Measurements from ENCODE around the gene LTBP3.

Gene LTBP3

DNA sequence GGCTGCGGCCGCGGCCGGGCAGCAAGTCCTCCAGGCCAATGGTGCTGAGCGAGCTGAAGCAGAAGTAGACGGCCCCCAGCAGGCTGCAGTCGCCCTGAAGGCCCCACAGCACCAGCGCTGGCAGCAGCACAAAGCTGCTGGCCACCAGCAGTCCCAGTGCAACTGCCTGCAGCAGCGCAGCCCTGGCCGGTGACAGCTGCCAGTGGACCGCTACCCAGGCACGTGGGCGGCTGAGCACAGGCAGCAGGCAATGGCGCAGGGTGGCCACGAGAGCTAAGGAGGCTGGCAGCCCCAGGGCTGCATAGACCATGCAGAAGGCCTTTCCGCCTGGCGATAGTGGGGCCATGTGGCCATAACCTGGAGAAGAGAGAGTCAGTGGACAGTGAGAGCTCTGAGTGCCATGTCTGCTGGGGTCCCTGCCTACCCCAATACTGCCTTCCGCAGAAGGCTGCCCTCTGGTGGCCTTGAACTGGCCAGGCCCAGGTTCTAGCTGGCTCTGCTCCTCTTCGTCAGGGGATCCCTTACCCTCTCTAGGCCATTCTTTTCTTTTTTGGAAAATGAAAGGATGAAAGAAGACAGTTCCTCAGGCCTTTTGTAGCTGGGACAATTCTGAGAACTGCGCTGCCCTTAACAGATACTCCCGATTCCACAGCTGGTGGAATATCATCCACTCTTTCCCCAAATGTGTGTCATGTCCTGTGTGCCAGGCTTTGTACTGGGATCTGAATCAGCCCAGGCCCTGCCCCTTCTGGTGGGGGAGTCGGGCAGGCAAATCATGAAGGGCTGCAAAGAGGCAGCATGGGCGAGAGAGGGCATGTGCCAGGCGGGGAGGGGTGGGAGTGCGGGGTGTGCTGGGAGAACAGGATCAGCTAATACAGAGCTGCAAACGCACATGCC, 35.6 kb upstream of the LTBP3 start:
- CTCF ChIA-PET = interaction anchor here (0.6 to 4.1 kb wide), 25 partner anchors 8 to 1011 kb away, joined by 3 to 46 read pairs (median 4); partner anchors contain the start of genes EHBP1L1, FAM89B, MAP3K11 and PCNX3
- TF ChIP-seq, protein P1, sequence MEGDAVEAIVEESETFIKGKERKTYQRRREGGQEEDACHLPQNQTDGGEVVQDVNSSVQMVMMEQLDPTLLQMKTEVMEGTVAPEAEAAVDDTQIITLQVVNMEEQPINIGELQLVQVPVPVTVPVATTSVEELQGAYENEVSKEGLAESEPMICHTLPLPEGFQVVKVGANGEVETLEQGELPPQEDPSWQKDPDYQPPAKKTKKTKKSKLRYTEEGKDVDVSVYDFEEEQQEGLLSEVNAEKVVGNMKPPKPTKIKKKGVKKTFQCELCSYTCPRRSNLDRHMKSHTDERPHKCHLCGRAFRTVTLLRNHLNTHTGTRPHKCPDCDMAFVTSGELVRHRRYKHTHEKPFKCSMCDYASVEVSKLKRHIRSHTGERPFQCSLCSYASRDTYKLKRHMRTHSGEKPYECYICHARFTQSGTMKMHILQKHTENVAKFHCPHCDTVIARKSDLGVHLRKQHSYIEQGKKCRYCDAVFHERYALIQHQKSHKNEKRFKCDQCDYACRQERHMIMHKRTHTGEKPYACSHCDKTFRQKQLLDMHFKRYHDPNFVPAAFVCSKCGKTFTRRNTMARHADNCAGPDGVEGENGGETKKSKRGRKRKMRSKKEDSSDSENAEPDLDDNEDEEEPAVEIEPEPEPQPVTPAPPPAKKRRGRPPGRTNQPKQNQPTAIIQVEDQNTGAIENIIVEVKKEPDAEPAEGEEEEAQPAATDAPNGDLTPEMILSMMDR (tag by site-specific recombination; IDR thresholded peaks at IDR 0.05) = peak; percentile 68
- TF ChIP-seq ZNF654 (tag by site-specific recombination; IDR thresholded peaks at IDR 0.05; ENCODE audit: low read depth) (0 out of 2 replicates have a peak, but pooled peaks have one; percentile 3), GLIS2 (tag by site-specific recombination; IDR thresholded peaks at IDR 0.05) (0 out of 2 replicates have a peak, but pooled peaks have one; percentile 17), MEIS1 (CRISPR knock-in tag; IDR thresholded peaks at IDR 0.05; ENCODE audit: borderline replicate concordance) (no peak), ZFHX2 (tag by site-specific recombination; conservative IDR thresholded peaks at IDR 0.05) (peak; percentile 18; the same call in 1 of the 2 replicates), ZNF211 (tag by site-specific recombination; IDR thresholded peaks at IDR 0.05; ENCODE audit: low read depth) (no peak)
- TF ChIP-seq, protein P2, sequence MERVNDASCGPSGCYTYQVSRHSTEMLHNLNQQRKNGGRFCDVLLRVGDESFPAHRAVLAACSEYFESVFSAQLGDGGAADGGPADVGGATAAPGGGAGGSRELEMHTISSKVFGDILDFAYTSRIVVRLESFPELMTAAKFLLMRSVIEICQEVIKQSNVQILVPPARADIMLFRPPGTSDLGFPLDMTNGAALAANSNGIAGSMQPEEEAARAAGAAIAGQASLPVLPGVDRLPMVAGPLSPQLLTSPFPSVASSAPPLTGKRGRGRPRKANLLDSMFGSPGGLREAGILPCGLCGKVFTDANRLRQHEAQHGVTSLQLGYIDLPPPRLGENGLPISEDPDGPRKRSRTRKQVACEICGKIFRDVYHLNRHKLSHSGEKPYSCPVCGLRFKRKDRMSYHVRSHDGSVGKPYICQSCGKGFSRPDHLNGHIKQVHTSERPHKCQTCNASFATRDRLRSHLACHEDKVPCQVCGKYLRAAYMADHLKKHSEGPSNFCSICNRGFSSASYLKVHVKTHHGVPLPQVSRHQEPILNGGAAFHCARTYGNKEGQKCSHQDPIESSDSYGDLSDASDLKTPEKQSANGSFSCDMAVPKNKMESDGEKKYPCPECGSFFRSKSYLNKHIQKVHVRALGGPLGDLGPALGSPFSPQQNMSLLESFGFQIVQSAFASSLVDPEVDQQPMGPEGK (tag by site-specific recombination; IDR thresholded peaks at IDR 0.05) = no peak
- TF ChIP-seq, protein P3, sequence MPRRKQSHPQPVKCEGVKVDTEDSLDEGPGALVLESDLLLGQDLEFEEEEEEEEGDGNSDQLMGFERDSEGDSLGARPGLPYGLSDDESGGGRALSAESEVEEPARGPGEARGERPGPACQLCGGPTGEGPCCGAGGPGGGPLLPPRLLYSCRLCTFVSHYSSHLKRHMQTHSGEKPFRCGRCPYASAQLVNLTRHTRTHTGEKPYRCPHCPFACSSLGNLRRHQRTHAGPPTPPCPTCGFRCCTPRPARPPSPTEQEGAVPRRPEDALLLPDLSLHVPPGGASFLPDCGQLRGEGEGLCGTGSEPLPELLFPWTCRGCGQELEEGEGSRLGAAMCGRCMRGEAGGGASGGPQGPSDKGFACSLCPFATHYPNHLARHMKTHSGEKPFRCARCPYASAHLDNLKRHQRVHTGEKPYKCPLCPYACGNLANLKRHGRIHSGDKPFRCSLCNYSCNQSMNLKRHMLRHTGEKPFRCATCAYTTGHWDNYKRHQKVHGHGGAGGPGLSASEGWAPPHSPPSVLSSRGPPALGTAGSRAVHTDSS (tag by site-specific recombination; IDR thresholded peaks at IDR 0.05) = 0 out of 2 replicates have a peak, but pooled peaks have one; percentile 24
- Histone ChIP-seq H3K27ac (ENCODE audit: extremely low read depth, low read depth, low read length) (no peak overlapping the region), H3K36me3 (ENCODE audit: control insufficient read depth in 2 of 2, insufficient read depth in 1 of 2, low read length in 2 of 2) (peaks cover 0 to 14% of the 10 kb centered on the region in 2 experiments; a peak in 1 of 3 replicates), H3K9me3 (ENCODE audit: control insufficient read depth, insufficient read depth, low read depth, low read length) (no peaks in the 10 kb centered on the region), H3K4me3 (ENCODE audit: low read depth, low read length) (no peak overlapping the region), H3K4me1 (ENCODE audit: control insufficient read depth, insufficient read depth, low read length) (no peaks in the 10 kb centered on the region)
- POLR2A ChIA-PET = interaction anchor here (1.1 to 2.0 kb wide), 5 partner anchors 9 to 119 kb away, joined by 3 to 8 read pairs (median 6); partner anchors contain the start of genes FAM89B, KAT5 and PCNX3

DNA sequence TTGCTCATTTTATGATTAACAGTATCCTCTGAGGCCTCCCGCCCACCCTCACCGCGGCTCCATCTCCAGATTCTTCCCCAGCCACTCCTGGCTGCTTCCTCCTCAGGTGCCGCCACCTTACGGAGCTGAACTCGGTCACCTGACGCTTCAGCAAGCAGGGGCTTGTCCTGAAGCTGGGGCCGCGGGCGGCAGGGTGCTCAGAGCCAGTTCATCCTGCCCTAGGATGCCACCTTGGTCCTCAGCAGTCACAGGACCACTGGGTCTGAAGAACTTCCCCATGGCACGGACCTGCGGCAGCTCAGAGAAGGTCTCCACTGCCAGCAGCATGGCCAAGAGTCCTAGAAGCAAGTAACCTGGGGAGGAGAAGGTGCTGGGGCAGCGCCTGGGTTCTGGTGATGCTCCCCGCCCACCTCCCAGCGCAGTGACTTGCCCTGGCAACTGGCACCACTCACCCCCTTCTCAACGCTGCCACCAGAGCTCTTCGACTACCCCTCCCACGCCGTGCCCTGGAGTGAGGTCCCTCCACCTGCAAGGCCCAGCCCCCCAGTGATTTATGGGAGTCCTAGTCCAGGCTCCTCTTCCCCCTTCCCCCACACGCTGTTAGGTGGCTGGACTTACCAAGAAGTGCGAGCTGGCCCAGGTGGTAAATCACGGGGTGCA, 34.8 kb upstream of the LTBP3 start:
- no peak overlapping the region for H3K27ac ChIP-seq (ENCODE audit: extremely low read depth, low read depth, low read length)
- H3K4me3 ChIP-seq (ENCODE audit: low read depth, low read length) = no peak overlapping the region
- CTCF ChIA-PET = interaction anchor here (0.6 to 4.1 kb wide), 19 partner anchors 11 to 519 kb away, joined by 3 to 46 read pairs (median 6); partner anchors contain the start of genes EHBP1L1, FAM89B, MAP3K11 and PCNX3
- TF ChIP-seq TRIM28 (IDR thresholded peaks at IDR 0.05; ENCODE audit: borderline replicate concordance, low read length) (no peak), SCRT1 (tag by site-specific recombination; IDR thresholded peaks at IDR 0.05; ENCODE audit: borderline replicate concordance) (0 out of 2 replicates have a peak, but pooled peaks have one; percentile 65), SCRT2 (tag by site-specific recombination; IDR thresholded peaks at IDR 0.05) (peak; percentile 72)
- no peaks in the 10 kb centered on the region for H3K9me3 ChIP-seq (ENCODE audit: control insufficient read depth, insufficient read depth, low read depth, low read length)
- no peaks in the 10 kb centered on the region for H3K4me1 ChIP-seq (ENCODE audit: control insufficient read depth, insufficient read depth, low read length)
- H3K36me3 ChIP-seq (ENCODE audit: control insufficient read depth in 2 of 2, insufficient read depth in 1 of 2, low read length in 2 of 2) = peaks cover 0 to 7% of the 10 kb centered on the region in 2 experiments; a peak in 1 of 3 replicates
- POLR2A ChIA-PET = interaction anchor here (1.1 to 2.0 kb wide), 4 partner anchors 10 to 22 kb away, joined by 3 to 8 read pairs (median 6); partner anchors contain the start of genes FAM89B and PCNX3

All from HEK293 (cell line).